SU-DHL-6 (cell line): ENCODE results near the gene NDUFA3.

ENCODE experiments used
- H2AFZ ChIP-seq: fragments of 200-600 bp; sonication (generic); 2 replicates; pipeline ENCODE4 v1.6.1; 2014; ENCODE audit warnings: low read depth, mild to moderate bottlenecking, moderate library complexity, mixed read lengths, antibody characterized with exemption, low read length; ENCODE audit not compliant: severe bottlenecking
- H3F3A ChIP-seq: fragments of 200-600 bp; shearing (Covaris generic); 2 replicates; pipeline ENCODE4 v1.6.0; 2016; ENCODE audit warnings: antibody characterized with exemption, mild to moderate bottlenecking; ENCODE audit not compliant: insufficient read depth
- H3K27ac ChIP-seq: fragments of 200-600 bp; sonication (generic); 2 replicates; pipeline ENCODE4 v1.5.1; 2016; ENCODE audit warnings: low read depth, mild to moderate bottlenecking, low read length, moderate library complexity, mixed read lengths
- H3K27me3 ChIP-seq: fragments of 200-600 bp; sonication (generic), shearing (Covaris generic); 2 replicates; pipeline ENCODE4 v1.6.0; 2014; ENCODE audit warnings: mild to moderate bottlenecking, low read length
- H3K36me3 ChIP-seq: fragments of 200-600 bp; sonication (generic); 2 replicates; pipeline ENCODE4 v1.6.1; 2014; ENCODE audit warnings: mild to moderate bottlenecking, low read length, mixed read lengths
- H3K4me2 ChIP-seq: fragments of 300-600, 200-600 bp; shearing (Covaris generic), sonication (generic); 2 replicates; pipeline ENCODE4 v1.6.0; 2014; ENCODE audit warnings: low read length, low read depth, mild to moderate bottlenecking; ENCODE audit not compliant: poor library complexity, severe bottlenecking
- H3K4me3 ChIP-seq: fragments of 200-600 bp; sonication (generic); 2 replicates; pipeline ENCODE4 v1.5.1; 2014; ENCODE audit warnings: antibody characterized with exemption, low read length, mild to moderate bottlenecking, mixed read lengths; ENCODE audit not compliant: insufficient read depth, poor library complexity, severe bottlenecking
- H3K79me2 ChIP-seq: fragments of 200-600 bp; sonication (generic); 2 replicates; pipeline ENCODE4 v1.6.1; 2014; ENCODE audit warnings: mild to moderate bottlenecking, low read length, moderate library complexity; ENCODE audit not compliant: insufficient read depth
- H3K9ac ChIP-seq: fragments of 200-600 bp; sonication (generic); 2 replicates; pipeline ENCODE4 v1.7.0; 2014; ENCODE audit warnings: mild to moderate bottlenecking, low read length
- H3K9me2 ChIP-seq: fragments of 200-600 bp; sonication (generic); replicated peaks from 2 replicates; pipeline ENCODE4 v1.6.1; 2014; ENCODE audit warnings: low read length; ENCODE audit not compliant: insufficient read depth
- H3K9me3 ChIP-seq: fragments of 200-600 bp; sonication (generic); 2 replicates; pipeline ENCODE4 v1.6.1; 2014; ENCODE audit warnings: low read length, mixed read lengths; ENCODE audit not compliant: insufficient read depth
- H4K20me1 ChIP-seq: fragments of 200-600 bp; sonication (generic); 2 replicates; pipeline ENCODE4 v1.6.1; 2014; ENCODE audit warnings: low read depth, mild to moderate bottlenecking, antibody characterized with exemption, low read length, moderate library complexity, mixed read lengths
- CTCF ChIP-seq: fragments of 200-600 bp; sonication (generic); IDR thresholded peaks from one replicate; pipeline ENCODE4 v1.5.1; 2017; ENCODE audit warnings: antibody characterized with exemption, mild to moderate bottlenecking, low read length, moderate library complexity; ENCODE audit not compliant: insufficient read depth, poor library complexity, severe bottlenecking
- EZH2phosphoT487 ChIP-seq: fragments of 200-600 bp; sonication (generic), shearing (Covaris generic); conservative IDR thresholded peaks from 2 replicates; pipeline ENCODE4 v1.6.1; 2018; ENCODE audit warnings: mild to moderate bottlenecking, antibody characterized with exemption, low read length, moderate library complexity, mixed read lengths

Gene NDUFA3

GRCh38 chr19:54129617-54129996 is 27.0 kb downstream of the NDUFA3 start:
- Histone ChIP-seq H3K4me2 (no peak overlapping the region), H3K4me3 (no peak overlapping the region), H3K9me2 (no peaks in the 10 kb centered on the region), H3K36me3 (no peaks in the 10 kb centered on the region), H3F3A (no peaks in the 10 kb centered on the region), H3K27ac (no peak overlapping the region), H3K9me3 (no peaks in the 10 kb centered on the region), H3K79me2 (no peaks in the 10 kb centered on the region), H3K9ac (no peak overlapping the region), H4K20me1 (no peaks in the 10 kb centered on the region), H2AFZ (no peak overlapping the region), H3K27me3 (no peaks in the 10 kb centered on the region)
- TF ChIP-seq CTCF (no peak), EZH2phosphoT487 (no peak)

- TF ChIP-seq EZH2phosphoT487 (no peak), CTCF (no peak)
- H3K4me2 ChIP-seq: no peak overlapping the region
- H4K20me1 ChIP-seq: no peaks in the 10 kb centered on the region
- H2AFZ ChIP-seq: no peak overlapping the region
- no peak overlapping the region for H3K9ac ChIP-seq
- H3K4me3 ChIP-seq: no peak overlapping the region
- no peaks in the 10 kb centered on the region for H3K36me3 ChIP-seq
- H3K27me3 ChIP-seq: no peaks in the 10 kb centered on the region
- peaks cover 7% of the 10 kb centered on the region for H3K79me2 ChIP-seq
- H3F3A ChIP-seq: no peaks in the 10 kb centered on the region
- no peaks in the 10 kb centered on the region for H3K9me2 ChIP-seq
- H3K27ac ChIP-seq: no peak overlapping the region
- no peaks in the 10 kb centered on the region for H3K9me3 ChIP-seq
Observed at GRCh38 chr19:54133312-54133956, 30.8 kb downstream of the NDUFA3 start.

GRCh38 chr19:54133957-54134590 is 31.4 kb downstream of the NDUFA3 start:
- no peak for TF ChIP-seq CTCF
- TF ChIP-seq EZH2phosphoT487: no peak
- Histone ChIP-seq H3K27ac (no peak overlapping the region), H3K9me2 (no peaks in the 10 kb centered on the region)

More at GRCh38 chr19:54133957-54134590, 31.4 kb downstream of the NDUFA3 start:
- Histone ChIP-seq H3K4me2 (no peak overlapping the region), H3K79me2 (peaks cover 13% of the 10 kb centered on the region), H2AFZ (no peak overlapping the region), H3K4me3 (no peak overlapping the region), H3K36me3 (no peaks in the 10 kb centered on the region), H4K20me1 (no peaks in the 10 kb centered on the region), H3K27me3 (no peaks in the 10 kb centered on the region), H3K9me3 (no peaks in the 10 kb centered on the region), H3K9ac (no peak overlapping the region), H3F3A (no peaks in the 10 kb centered on the region)
